HUDEP-2 (cell line): ENCODE measurements around the gene HOXC10.

Experiments used
- DNase-seq, 76 experiments: peaks; one replicate each; lab custom pipeline; 2025; ENCODE audit not compliant: unreplicated experiment in 76 of 76; lab: John Stamatoyannopoulos, UW

Gene HOXC10

DNA sequence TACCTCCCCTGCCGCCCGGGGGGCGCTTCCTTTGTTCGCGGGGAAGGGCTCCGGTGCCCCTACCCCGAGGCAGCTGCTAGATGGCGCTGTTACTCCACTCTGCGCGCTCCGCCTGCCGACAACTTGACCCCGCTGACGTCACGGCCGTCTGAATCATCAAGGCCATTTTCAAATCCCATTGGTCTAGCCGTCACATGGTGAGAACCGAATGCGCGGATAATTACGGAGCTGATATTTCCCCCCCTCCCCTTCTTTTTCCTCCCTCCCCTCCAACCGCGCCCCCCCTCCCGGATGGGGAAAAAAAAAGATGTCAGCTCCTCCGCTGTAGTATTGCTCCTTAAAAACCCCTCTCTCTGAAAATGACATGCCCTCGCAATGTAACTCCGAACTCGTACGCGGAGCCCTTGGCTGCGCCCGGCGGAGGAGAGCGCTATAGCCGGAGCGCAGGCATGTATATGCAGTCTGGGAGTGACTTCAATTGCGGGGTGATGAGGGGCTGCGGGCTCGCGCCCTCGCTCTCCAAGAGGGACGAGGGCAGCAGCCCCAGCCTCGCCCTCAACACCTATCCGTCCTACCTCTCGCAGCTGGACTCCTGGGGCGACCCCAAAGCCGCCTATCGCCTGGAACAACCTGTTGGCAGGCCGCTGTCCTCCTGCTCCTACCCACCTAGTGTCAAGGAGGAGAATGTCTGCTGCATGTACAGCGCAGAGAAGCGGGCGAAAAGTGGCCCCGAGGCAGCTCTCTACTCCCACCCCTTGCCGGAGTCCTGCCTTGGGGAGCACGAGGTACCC lies at the start of gene HOXC10:
Gene HOXC10, plus strand, starts transcription at position 246 of the 791 bp plus-strand sequence. Its CDS starts 114 bp downstream, at position 360.
- peak in 72 of 76 experiments; percentile 23 to 90 (median 74) for DNase-seq

DNA sequence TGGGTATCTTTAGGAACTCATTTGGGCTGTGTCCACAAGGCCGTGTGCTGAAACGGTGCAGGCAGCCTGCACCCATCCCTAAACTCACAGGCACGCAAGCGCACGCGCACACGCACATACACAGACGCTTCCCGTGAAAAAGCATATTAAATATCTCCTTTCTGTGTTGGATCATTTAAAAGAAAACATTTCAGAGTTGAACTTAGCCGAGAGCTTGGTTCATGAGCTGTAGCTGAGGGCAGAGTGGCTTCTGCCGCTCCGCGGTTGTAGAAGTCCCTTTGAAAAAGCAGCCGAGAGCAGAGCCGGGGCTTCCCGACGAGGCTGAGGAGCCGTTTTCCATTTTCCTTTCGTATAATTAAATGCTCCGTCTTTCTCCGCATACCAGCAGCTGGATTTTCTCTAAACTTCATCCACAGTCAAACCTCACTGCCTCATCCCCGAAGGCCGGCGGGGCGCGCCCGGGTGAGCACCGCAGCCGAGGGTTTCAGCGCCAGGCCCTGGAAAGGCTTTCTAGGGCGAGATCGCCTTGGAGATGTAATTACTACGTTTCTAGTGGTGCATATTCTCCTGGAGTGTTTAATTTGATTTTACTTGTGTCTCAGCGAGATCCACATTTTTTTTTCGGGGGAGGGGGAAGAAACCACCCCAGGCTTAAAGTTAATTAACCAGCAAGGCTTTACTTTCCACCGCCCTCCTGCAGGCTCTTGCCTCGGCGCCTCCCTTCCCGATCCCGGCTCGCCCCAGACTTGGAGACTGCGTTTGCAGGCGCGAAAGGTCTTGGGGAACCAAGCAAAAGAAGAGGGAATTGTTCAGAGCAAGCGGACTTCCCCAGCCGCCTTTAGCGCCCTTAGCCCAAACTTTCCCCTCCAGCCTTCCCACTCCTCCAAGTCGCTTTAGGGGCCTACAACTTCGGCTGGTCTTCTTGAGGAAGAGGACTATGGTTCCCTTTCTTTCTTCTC lies 49.3 kb upstream of the HOXC10 start:
- DNase-seq, result no peak

DNA sequence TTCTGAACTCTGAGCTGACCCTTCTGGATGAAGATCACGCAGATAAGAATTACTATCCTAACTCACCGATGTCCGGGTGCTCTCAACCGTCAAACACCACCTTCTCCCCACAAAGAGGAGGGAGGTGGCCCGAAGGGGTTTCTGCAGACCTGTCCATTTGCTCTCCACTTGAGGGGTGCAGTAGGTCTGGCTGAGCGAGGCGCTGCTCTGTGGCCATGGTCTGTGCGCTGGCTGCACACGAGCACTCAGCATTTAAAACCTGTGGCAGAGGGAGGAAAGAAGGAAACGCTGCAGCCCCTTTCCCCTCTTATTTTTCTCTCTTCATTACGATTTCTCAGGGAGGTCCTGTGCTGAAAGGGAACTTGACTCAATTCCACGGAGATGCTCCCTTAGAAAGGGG lies 47.8 kb upstream of the HOXC10 start:
- DNase-seq, result no peak

DNA sequence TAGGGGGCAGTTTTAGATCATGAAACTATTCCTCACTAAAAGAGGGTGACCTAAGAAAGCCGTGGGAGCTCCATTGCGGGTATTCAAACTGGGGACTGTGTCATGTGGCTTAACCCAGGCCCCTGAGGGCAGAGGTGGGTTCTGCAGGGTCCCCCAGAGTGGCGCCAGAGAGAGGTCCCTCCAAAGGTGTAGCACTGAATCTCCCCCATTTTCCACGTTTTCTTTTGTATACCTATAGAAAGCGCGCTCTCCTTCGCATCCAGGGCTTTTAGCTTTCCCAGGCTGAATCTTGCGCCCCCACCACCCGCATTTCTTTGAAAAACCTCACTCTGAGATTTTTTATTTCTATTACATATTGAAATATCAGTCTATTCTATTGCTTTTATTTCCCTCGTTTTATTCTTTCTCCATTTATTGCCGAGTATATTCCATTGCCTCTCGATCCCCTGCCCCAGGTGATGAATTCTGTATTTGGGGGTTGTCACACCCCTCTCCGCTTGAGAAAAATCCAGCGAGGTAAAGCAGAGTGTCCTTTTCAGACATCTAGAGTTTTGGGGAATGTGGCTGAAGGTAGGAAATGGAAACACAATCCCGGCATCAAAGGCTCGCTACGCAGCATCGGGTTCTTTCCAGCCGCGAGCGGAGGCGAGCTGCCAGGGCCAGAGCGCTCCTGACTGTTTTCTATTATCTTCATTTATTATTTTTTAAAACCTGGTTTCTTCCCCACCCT lies 47.2 kb upstream of the HOXC10 start:
- no peak for DNase-seq

DNA sequence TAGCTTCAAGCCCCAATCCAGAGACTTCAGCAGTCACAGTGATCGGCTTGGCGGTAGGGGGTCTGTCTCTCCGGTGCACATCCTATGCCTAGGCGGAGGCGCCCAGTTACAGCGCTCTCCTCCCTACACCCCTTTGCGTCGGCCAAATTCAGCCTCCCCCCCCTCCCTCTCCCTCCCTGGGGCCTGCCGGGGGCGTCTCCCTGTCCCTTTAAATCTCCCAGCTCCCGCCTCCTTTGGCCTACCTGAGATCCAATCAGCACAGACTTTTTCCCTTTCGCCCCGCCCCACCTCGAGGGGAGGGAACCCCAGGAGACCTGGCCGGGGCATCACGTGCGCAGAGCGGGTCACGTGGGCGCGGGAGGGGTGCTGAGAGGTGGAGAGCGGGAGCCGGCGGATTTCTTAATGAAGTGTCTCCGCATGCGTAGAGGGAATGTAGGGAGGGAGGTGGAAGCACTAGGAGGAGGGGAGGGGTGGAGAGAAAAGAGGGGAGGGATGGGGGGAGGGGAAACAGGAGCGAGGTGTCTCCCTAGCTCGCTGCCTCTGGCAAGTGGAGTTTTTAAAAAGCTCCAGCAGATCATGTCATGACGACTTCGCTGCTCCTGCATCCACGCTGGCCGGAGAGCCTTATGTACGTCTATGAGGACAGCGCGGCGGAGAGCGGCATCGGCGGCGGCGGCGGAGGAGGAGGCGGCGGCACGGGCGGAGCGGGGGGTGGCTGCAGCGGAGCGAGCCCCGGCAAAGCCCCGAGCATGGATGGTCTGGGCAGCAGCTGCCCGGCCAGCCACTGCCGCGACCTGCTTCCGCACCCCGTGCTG lies 46.4 kb upstream of the HOXC10 start, which contains the start of gene HOXC13:
Gene HOXC13, plus strand, starts transcription at position 506 of the 815 bp plus-strand sequence. Its CDS starts 76 bp downstream, at position 582.
- peak in 43 of 76 experiments; percentile 5 to 68 (median 23) for DNase-seq

DNA sequence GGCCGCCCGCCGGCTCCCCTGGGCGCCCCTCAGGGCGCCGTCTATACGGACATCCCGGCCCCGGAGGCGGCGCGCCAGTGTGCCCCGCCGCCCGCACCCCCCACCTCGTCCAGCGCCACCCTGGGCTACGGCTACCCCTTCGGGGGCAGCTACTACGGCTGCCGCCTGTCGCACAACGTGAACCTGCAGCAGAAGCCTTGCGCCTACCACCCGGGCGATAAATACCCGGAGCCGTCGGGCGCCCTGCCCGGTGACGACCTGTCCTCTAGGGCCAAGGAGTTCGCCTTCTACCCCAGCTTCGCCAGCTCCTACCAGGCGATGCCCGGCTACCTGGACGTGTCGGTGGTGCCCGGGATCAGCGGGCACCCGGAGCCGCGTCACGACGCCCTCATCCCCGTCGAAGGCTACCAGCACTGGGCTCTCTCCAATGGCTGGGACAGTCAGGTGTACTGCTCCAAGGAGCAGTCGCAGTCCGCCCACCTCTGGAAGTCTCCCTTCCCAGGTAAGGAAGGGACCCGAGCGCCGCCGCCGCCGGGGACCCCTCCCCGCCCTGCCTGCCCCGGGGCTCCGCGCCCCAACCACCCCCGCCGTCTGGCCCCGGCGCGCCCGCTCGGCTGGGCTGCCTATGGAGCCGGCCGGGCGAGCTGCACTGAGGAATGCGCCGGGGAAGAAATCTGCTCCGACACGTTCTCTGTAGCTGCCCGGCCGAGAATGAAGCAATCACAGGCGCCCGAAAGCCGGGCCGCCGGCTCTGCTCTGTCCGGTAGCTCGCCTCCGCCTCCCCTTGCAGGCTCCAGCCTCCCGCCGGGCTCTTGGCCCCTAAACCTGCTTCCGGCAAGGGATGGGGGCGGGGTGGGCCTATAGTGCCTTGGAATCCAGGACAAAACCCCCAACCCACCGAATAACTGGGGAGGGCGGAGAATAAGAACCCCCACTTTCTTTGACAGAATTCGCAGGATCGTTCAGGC lies 45.5 kb upstream of the HOXC10 start:
- DNase-seq, result no peak

DNA sequence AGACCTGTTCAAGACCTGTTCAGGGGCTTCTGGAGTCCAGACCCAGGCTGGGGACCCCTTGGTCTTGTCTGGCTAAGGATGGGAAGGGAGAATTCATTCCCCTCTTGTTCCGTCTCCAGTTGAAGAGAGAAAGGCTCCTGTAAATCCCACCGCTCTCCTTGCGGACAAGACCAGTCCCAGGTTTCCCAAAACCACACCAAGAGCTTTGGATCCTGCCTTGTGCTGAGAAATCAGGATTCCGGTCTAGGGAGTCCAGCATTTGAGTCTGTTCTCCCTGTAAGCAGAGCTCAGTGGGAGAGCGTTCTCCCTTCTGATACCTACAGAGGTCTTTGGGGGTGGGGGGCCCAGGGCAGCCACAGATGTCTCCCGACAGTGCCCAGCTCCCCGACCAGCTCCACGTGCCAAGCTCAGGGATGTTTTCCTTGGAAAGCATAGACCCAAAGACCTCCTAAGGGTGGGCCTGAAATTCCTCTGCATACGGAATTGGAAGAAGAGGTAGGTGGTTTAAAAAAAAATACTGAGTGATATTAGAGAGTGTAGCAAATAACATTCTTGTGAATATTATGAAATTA lies 44.4 kb upstream of the HOXC10 start:
- no peak for DNase-seq

DNA sequence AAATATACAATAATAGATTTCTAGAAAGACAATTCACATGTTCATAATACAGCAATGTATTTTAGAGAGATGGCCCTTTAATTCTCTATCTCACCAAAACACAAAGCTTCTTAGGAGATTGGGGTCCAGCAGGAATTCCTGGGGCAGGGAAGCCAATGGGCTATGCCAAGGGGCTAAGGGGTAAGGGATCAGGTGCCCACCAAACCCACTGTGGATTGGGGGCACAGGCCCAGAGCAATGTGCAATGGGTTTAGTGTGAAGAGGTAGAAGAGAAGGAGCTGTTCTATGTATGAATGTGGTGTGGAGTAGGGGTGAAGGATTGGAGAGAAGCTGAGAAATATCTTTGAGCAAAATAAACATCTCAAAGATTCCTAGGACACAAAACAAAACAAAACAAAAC lies 43.8 kb upstream of the HOXC10 start:
- no peak for DNase-seq

DNA sequence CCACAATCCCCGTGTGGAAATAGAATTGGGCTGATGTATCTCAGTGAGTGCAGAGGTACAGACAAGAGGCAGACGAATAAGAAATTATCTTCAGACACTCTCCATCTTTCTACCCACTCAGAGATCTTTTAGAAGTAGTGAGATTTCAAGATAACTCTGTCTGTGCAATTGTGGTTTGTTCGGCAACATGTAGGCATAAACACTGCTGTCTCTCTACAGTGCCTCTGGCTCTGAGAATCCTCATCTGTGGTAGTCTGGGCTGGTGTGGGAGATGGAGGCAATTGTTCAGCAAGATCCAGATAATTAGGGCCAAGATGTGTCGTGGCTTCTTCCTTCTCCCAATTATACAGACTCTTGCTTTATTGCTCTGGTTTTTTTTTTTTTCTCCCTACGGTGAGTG lies 43.2 kb upstream of the HOXC10 start:
- no peak for DNase-seq

DNA sequence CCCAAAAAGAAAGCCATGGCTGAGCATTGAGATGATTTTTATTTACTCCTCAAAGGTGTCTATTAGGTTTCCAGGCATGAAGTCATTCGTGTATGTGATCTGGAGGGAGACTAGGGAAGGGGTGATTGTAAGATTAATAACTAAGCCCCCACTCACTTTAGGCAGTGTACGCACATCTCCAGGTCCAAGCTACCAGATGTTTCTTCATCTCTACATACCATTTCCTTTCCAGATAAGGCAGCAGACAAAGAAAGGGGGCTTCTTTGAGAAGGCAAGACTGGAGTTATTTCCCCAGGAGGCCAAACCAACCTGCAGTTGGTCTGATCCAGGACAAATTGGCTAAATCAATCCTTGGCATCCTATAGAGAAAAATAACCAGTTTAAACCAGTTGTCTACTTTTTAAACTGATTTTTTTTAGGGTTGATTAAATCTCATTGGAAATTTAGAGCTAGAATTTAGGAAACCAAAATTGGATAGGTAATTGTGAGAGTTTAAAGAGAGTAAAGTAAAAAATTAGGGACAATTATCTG lies 42.4 kb upstream of the HOXC10 start:
- DNase-seq, result no peak

DNA sequence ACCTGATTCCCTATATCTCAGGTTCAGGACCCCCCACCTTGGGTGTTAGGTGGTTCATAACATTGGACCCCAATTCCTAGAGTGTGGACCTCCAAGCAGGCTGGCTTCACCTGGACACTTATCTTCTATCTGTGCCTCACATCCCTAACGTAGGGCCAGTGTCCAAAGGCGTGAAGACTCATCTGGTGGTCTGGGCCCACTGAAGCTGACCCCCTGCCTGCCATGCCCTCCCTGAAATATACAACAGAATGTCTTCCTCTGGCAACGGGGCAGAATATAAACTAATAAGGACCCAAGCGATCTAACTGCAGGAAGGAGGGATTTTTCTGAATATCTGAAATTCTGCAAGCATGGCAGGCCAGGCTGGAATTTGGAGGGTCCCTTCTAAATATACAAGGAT lies 40.7 kb upstream of the HOXC10 start:
- DNase-seq, result no peak

DNA sequence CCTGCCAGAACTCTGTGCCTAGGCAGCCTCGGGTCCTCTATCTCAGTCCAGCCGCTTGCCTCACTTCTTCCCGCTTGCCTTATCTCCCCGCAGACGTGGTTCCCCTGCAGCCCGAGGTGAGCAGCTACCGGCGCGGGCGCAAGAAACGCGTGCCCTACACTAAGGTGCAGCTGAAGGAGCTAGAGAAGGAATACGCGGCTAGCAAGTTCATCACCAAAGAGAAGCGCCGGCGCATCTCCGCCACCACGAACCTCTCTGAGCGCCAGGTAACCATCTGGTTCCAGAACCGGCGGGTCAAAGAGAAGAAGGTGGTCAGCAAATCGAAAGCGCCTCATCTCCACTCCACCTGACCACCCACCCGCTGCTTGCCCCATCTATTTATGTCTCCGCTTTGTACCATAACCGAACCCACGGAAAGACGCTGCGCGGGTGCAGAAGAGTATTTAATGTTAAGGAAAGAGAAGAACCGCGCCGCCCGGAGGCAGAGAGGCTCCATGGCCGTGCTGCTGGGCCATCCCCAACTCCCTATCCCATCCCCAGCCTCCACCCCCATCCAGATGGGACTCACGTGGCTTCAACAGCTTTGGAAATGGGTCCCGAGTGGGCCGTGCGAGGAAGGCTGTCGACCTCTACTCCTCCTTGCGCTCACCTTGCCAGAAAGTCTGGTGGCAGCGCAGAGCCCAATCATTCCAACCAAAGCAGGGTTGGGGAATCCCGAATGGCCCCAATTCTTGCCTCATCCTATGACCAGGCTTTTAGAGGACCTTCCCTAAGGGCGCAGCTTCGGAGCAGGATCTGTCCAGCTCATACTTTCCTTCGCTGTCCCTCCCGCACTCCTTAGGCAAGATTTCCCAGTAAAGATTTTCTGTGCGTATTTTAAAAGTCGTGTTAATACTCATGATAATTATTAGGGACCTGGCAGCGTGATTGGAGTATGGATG lies 39.8 kb upstream of the HOXC10 start:
- DNase-seq, result peak in 5 of 76 experiments; percentile 1 to 7 (median 3)

DNA sequence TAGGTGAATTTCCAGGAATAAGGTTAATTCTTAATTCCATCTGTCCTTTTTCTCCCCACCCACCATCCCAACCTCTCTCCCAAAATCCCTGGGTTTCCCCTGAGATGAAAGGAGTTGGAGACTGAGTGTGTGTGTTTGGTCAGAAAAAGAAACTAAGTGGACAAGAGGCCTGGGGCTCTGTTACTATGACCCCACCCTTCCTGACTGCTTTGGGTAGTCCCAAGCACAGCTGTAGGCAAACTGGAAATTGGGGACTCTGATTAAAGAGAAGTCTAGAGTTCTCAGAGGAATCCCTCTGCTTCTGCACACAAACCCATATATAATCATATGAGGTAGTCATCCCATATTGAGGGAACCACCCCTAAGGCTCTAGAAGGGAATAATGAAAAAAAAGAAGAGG lies 37.2 kb upstream of the HOXC10 start:
- DNase-seq, result no peak

DNA sequence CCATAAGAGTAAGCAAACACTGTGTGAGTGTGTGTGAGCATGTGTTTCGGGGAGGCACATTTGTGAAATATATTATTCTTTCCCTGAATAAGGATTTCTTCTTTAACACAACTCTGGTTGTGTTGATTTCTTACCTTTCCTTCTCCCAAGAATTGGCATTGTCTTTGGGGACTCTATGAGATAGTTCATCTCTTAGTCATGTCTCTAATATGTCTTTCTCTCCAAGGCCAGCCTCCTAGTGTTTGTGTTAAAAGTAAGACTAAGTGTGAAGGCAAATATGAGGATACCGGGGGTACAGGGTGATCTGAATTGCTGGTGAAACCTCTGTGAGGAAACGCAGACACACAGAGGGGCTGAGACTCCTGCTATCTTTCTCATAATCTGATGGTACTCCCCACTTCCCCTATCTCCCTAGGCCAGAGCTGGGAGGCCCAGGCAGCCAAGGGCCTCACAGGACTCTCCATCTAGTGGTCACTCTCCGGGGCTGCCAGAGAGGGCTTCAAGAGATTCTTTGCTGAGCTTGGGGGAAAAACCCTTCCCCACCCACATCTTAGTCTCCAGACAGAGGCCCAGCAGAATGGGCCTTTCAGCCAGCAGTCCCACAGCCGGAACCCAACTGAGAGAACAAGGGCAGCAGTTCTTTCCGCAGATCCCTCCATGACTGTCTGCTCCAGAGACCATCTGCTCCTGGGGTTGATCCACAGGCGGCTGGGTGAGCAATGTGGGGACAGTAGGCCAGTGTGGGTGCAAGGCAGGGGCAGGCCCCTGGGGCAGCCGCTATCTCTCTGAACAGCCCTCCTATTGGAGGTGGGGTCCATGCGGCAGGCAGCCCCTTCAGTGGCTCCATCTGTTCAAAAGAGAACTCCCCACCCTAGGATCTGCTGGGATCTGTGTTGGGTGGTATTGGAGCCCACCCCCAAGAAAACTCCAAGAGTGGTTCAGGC lies 36.0 kb upstream of the HOXC10 start:
- DNase-seq, result peak in 13 of 76 experiments; percentile 3 to 32 (median 12)

DNA sequence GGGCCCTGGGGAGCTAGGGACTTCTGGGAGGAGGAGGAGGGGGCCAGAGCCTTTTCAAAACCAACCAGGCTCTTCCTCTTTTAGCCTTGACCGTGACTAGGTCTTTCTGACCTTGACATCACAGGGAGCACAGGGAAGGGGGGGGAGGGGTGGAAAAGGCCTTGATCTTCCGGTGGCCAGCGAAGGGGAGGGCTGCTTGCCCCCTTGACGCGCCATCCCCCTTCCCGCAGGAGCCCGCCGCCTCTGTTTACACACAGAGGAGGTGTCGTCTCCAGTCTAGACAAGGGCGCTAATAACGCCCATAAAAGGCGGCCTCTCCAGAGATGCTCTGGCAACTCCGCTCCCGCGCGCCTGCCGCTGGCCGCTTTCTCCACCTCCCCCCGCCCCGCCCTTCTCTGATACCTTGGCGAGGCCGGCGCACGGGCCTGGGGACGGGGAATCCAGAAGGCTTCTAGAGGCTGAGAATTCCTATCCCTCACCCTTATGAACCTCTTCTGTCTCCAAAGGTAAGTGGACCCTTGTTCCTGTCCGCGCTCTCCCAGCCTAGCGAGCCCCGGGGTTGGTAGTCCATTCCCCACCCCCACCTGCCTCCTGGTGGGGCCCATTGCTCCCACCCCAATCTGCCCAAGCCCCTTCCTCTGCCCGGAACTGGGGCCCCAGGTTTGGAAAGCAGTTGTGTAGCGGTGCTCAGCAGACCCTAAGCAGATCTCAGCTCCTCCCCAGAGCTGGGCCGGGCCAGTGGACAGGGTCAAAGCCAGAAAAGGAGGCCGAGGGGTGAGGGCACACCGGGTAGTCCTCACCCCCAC lies 35.1 kb upstream of the HOXC10 start:
- no peak for DNase-seq
